ENCODE results near the gene SWSAP1. TPM values are rescaled to one million over a fixed set of nuclear protein-coding genes. Genes with fewer than 3 reads are reported as not detected.

Gene SWSAP1
- total and polyA plus RNA-seq, 2 of the 8 experiments (the other 6 are each of a cell fraction or from before 2014, with no cell fraction given) = 3.1 to 5.2 TPM

DNA sequence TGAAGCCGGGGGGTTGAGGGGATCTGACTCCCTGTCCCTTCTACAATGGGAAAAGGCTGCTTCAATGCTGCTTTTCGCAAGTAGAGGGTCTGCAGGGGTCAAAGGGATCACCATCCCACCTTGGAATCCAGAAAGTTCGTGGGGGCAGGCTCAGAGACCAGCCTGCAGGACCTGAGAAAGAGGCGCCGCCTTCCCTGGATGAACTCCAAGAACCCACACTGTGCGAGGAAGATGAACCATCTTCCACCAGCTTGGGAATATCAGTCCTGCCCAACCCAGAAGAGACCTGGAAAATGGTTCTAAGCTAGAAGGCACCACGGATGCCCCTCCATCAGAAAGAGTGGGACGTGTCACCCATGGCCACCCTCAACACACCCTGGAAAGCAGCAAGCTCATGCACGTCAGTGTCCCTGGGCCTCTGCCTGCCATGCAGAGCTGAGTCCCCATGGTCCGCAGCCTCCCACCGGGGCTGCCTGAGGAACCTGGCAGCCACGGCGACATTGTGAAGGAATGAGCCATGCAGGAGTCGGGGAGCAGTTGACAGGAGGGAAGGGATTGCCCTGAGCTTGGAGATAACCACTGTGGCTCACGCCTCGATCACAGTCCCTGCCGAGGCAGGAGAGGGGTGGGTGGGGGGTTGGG, 49.6 kb upstream of the SWSAP1 start:
- Histone ChIP-seq H2BK5ac (ENCODE audit: low read depth, low read length) (no peak overlapping the region), H3K79me1 (ENCODE audit: low read depth, low read length) (no peaks in the 10 kb centered on the region), H2AK5ac (ENCODE audit: low read depth, low read length) (no peak overlapping the region), H4K91ac (replicated peaks; ENCODE audit: insufficient read length, low read length) (no peak overlapping the region), H3K23me2 (ENCODE audit: low read depth, low read length) (no peaks in the 10 kb centered on the region), H3K18ac (ENCODE audit: extremely low read depth, low read length) (no peak overlapping the region), H4K8ac (ENCODE audit: extremely low read depth, insufficient read depth, low read length) (no peak overlapping the region), H2BK12ac (ENCODE audit: low read depth, low read length) (no peak overlapping the region), H4K20me1 (replicated peaks in 1 of 2; ENCODE audit: control insufficient read depth in 1 of 2, insufficient read depth in 2 of 2, low read length in 2 of 2) (no peaks in the 10 kb centered on the region), H2AFZ (ENCODE audit: low read length) (no peak overlapping the region), H3K79me2 (ENCODE audit: control insufficient read depth in 1 of 2, insufficient read depth in 2 of 2, low read length in 2 of 2) (no peaks in the 10 kb centered on the region), H3K27me3 (replicated peaks in 1 of 4; ENCODE audit: control insufficient read depth in 3 of 4, extremely low read depth in 1 of 4, insufficient read depth in 3 of 4, low read length in 3 of 4) (no peaks in the 10 kb centered on the region), H2BK15ac (ENCODE audit: low read length) (no peak overlapping the region), H3K4me2 (ENCODE audit: insufficient read depth in 1 of 2, low read depth in 2 of 2, low read length in 2 of 2) (no peak overlapping the region), H3K9ac (replicated peaks in 1 of 4; ENCODE audit: extremely low read depth in 1 of 4, low read depth in 3 of 4, low read length in 3 of 4) (no peak overlapping the region), H3K14ac (ENCODE audit: insufficient read length) (no peak overlapping the region), H3K4ac (replicated peaks; ENCODE audit: insufficient read length, low read depth, low read length) (no peak overlapping the region), H2BK120ac (replicated peaks; ENCODE audit: low read depth, low read length) (no peak overlapping the region), H3K4me3 (ENCODE audit: extremely low read depth in 1 of 4, insufficient read depth in 2 of 4, low read depth in 3 of 4, low read length in 4 of 4) (no peak overlapping the region), H3K36me3 (ENCODE audit: control insufficient read depth in 2 of 4, insufficient read depth in 4 of 4, low read length in 3 of 4) (no peaks in the 10 kb centered on the region), H3K27ac (ENCODE audit: low read depth, low read length) (no peak overlapping the region), H3K9me3 (ENCODE audit: insufficient read depth in 2 of 2, low read depth in 1 of 2, low read length in 1 of 2) (no peaks in the 10 kb centered on the region), H2BK20ac (ENCODE audit: low read length) (no peak overlapping the region), H3K23ac (ENCODE audit: insufficient read length) (no peak overlapping the region), H4K5ac (ENCODE audit: insufficient read length, low read depth, low read length) (no peak overlapping the region), H3K56ac (replicated peaks; ENCODE audit: insufficient read length, low read depth, low read length) (no peak overlapping the region), H3K4me1 (replicated peaks in 1 of 4; ENCODE audit: control insufficient read depth in 3 of 4, insufficient read depth in 4 of 4, low read length in 3 of 4) (peaks cover 0 to 5% (median 0%) of the 10 kb centered on the region in 4 experiments; a peak in 3 of 7 replicates)
- TF ChIP-seq MAFK (IDR thresholded peaks at IDR 0.05; ENCODE audit: low read depth, low read length) (no peak), POLR2A (IDR thresholded peaks at IDR 0.05; ENCODE audit: control extremely low read depth in 1 of 2, low read depth in 2 of 2, low read length in 2 of 2) (no peak), RAD21 (IDR thresholded peaks at IDR 0.05 in 1 of 2, conservative IDR thresholded peaks at IDR 0.05 in 1 of 2; ENCODE audit: low read depth in 2 of 2, low read length in 2 of 2) (no peak), EZH2 (IDR thresholded peaks at IDR 0.05; ENCODE audit: low read depth, low read length, severe bottlenecking) (no peak), BCL11A (IDR thresholded peaks at IDR 0.05; ENCODE audit: low read depth in 2 of 2, low read length in 2 of 2) (no peak), CEBPB (IDR thresholded peaks at IDR 0.05; ENCODE audit: low read depth, low read length) (no peak), TBP (IDR thresholded peaks at IDR 0.05; ENCODE audit: low read depth, low read length) (no peak), RBBP5 (IDR thresholded peaks at IDR 0.05; ENCODE audit: borderline replicate concordance, low read depth, low read length) (no peak), CBX5 (IDR thresholded peaks at IDR 0.05; ENCODE audit: low read depth, low read length) (no peak)
- TF ChIP-seq, protein P1, sequence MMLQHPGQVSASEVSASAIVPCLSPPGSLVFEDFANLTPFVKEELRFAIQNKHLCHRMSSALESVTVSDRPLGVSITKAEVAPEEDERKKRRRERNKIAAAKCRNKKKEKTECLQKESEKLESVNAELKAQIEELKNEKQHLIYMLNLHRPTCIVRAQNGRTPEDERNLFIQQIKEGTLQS (IDR thresholded peaks at IDR 0.05; ENCODE audit: insufficient read depth, low read depth, low read length) = no peak
- 88% methylated on average over 17 of the region's 17 CpGs; no CpG with 5 or more reads in 1 of the 2 experiments for WGBS, 2 experiments (ENCODE audit: extremely low coverage in 1 of 2, insufficient coverage in 1 of 2, insufficient read length in 1 of 2, insufficient replicate concordance in 2 of 2, low coverage in 1 of 2, low lambda C conversion rate in 2 of 2, missing lambda C conversion rate in 1 of 2)
- DNase-seq (ENCODE audit: low read depth in 1 of 2, low spot score in 2 of 2) (no peak), FAIRE-seq (no peak)
- POLR2A ChIA-PET (ENCODE audit: partially characterized antibody) = interaction anchor here (0.8 to 1.6 kb wide), 4 partner anchors 12 to 27 kb away, joined by 3 to 5 read pairs (median 4); partner anchors contain the start of gene RAB3D
- CTCF ChIA-PET (ENCODE audit: partially characterized antibody) = interaction anchor here (0.6 to 1.1 kb wide), 5 partner anchors 10 to 248 kb away, joined by 3 to 4 read pairs (median 3); no protein-coding TSS in a partner anchor
